HPDE6-E6E7 (cell line): ENCODE measurements around the gene GDF11.
"Not testable (repeated sequence)": the region's sequence is repeated elsewhere in the genome, so short reads cannot be mapped to it uniquely, and the experiment has no call there.

Source experiments
- DNase-seq: peaks from one replicate; pipeline ENCODE4 v3.0.0; 2011; ENCODE audit warnings: missing footprints; ENCODE audit errors: extremely low spot score

Gene GDF11

GRCh38 chr12:55741931-55742680 lies 816 bp upstream of the GDF11 start:
- no peak for DNase-seq

- no peak for DNase-seq
Observed at GRCh38 chr12:55743406-55744339, 751 bp downstream of the GDF11 start.

GRCh38 chr12:55744340-55745030 lies 1.6 kb downstream of the GDF11 start:
- no peak for DNase-seq

GRCh38 chr12:55745361-55746173 lies 2.6 kb downstream of the GDF11 start:
- DNase-seq, result no peak

GRCh38 chr12:55746174-55746912 lies 3.4 kb downstream of the GDF11 start:
- DNase-seq, result no peak

- no peak for DNase-seq
Observed at GRCh38 chr12:55746913-55747231, 4.0 kb downstream of the GDF11 start.

GRCh38 chr12:55748230-55748993 lies 5.5 kb downstream of the GDF11 start:
- DNase-seq, result no peak

- DNase-seq, result no peak
Observed at GRCh38 chr12:55755246-55755645, 12.3 kb downstream of the GDF11 start.

- no peak for DNase-seq
Observed at GRCh38 chr12:55757701-55758100, 14.8 kb downstream of the GDF11 start.

GRCh38 chr12:55758575-55758974 lies 15.7 kb downstream of the GDF11 start:
- DNase-seq, result not testable (repeated sequence)

GRCh38 chr12:55760663-55761062 lies 17.7 kb downstream of the GDF11 start:
- no peak for DNase-seq

GRCh38 chr12:55762646-55763045 lies 19.7 kb downstream of the GDF11 start:
- no peak for DNase-seq

- no peak for DNase-seq
Observed at GRCh38 chr12:55765736-55766290, 22.9 kb downstream of the GDF11 start.

GRCh38 chr12:55767156-55767555 lies 24.2 kb downstream of the GDF11 start:
- no peak for DNase-seq

- DNase-seq, result no peak
Observed at GRCh38 chr12:55771736-55772135, 28.8 kb downstream of the GDF11 start.

GRCh38 chr12:55777856-55778255 lies 34.9 kb downstream of the GDF11 start:
- no peak for DNase-seq

GRCh38 chr12:55780685-55781084 lies 37.8 kb downstream of the GDF11 start:
- DNase-seq, result no peak

GRCh38 chr12:55788546-55788945 lies 45.6 kb downstream of the GDF11 start:
- no peak for DNase-seq

GRCh38 chr12:55789171-55789570 lies 46.2 kb downstream of the GDF11 start:
- DNase-seq, result no peak

GRCh38 chr12:55789893-55790292 lies 47.0 kb downstream of the GDF11 start:
- no peak for DNase-seq
